Activated naive CD4-positive, alpha-beta T cell treated with anti-CD3 and anti-CD28 coated beads, Interleukin-2, amount 10 ng/mL, durations not matched to agents 7 days and 5 days (primary cell): ENCODE measurements around the gene BMPER.

Source experiments
- CTCF ChIA-PET: fragments of 350-600 bp; sonication (Branson Sonifier 250); formaldehyde crosslinking; loops from one replicate; lab custom pipeline; 2021; ENCODE audit warnings: antibody characterized with exemption; lab: Charles Lee
- DNase-seq: peaks from one replicate; pipeline ENCODE4 v3.0.0-alpha.2; 2020
- H3K27ac Mint-ChIP-seq: one replicate; pipeline ENCODE4 v1.8.0; 2021; ENCODE audit warnings: mild to moderate bottlenecking, moderate library complexity, mixed read lengths
- H3K27me3 Mint-ChIP-seq: one replicate; pipeline ENCODE4 v1.8.0; 2021; ENCODE audit warnings: mild to moderate bottlenecking, mixed read lengths
- H3K36me3 Mint-ChIP-seq: one replicate; pipeline ENCODE4 v1.8.0; 2021; ENCODE audit warnings: mixed read lengths
- H3K4me1 Mint-ChIP-seq: one replicate; pipeline ENCODE4 v1.8.0; 2021; ENCODE audit warnings: mixed read lengths
- H3K4me3 Mint-ChIP-seq: one replicate; pipeline ENCODE4 v1.8.0; 2021; ENCODE audit warnings: mild to moderate bottlenecking, moderate library complexity, mixed read lengths
- H3K9me3 Mint-ChIP-seq: one replicate; pipeline ENCODE4 v1.8.0; 2021; ENCODE audit warnings: mixed read lengths

The BMPER gene

DNA sequence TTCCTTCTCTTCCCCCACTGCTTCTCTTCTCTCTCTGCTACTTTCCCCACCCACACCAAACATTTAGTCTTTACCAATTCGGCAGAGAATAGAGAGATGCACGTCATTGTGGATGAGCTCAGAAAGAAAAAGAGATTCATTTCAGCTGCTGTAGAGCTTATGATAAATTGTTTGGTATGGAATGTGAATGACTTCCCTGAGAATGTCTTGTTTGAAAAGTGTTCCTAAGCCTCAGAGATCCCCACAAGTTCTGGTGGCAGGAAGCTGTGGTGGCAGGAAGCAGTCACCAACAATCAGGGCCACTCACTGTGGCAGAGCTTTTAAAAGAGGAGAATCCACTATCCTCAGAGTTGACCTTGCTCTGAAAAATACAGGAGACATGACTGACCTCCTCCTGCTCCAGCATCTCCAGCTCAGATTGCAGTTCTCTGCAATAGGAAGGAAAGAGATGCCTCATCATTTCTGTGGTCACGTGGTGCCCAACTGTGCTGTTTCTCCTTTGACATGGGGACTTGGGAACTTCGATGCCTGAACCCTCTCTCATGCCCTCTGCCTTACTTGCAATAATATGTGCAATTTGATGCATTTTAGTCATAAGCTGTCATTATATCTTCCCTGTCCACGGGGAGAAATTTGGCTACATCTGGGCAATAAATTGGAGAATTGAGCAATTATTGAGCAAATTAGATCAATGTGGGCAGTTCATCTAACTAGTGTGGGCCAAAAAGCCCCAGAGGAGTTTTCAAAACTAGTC is 76.5 kb downstream of the BMPER start:
- no peak for DNase-seq
- CTCF ChIA-PET = no interaction called here

DNA sequence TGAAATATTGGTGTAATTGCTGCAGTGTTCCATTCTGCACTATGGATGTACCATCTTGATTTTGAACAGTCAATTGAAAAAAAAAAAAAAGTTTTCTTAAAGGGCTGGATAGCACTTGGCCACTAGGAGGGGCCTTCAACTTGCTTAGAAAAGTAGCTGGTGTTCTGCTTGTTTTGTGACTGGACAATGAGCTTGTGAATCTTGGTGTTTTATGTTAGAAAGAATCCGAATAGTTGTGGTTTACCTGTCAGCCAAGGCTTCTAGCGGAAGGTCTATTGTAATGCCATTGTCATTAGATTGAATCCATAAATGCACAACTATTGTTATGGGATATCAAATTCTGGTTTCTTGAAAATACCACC is 77.1 kb downstream of the BMPER start:
- CTCF ChIA-PET = no interaction called here
- H3K27me3 Mint-ChIP-seq = no peaks in the 10 kb centered on the region
- DNase-seq = no peak
- H3K36me3 Mint-ChIP-seq = no peaks in the 10 kb centered on the region
- no peak overlapping the region for H3K4me3 Mint-ChIP-seq
- no peak overlapping the region for H3K27ac Mint-ChIP-seq
- H3K4me1 Mint-ChIP-seq = no peaks in the 10 kb centered on the region
- no peaks in the 10 kb centered on the region for H3K9me3 Mint-ChIP-seq

More for the DNA sequence above, 76.5 kb downstream of the BMPER start:
- Mint-ChIP-seq H3K9me3 (no peaks in the 10 kb centered on the region), H3K36me3 (no peaks in the 10 kb centered on the region), H3K4me3 (no peak overlapping the region), H3K27ac (no peak overlapping the region), H3K4me1 (no peaks in the 10 kb centered on the region), H3K27me3 (no peaks in the 10 kb centered on the region)

GRCh38 chr7:33986451-33986850 is 81.1 kb downstream of the BMPER start:
- no peak overlapping the region for H3K4me3 Mint-ChIP-seq
- DNase-seq = no peak
- H3K27me3 Mint-ChIP-seq = no peaks in the 10 kb centered on the region
- CTCF ChIA-PET = no interaction called here
- H3K9me3 Mint-ChIP-seq = peaks cover 4% of the 10 kb centered on the region
- H3K36me3 Mint-ChIP-seq = no peaks in the 10 kb centered on the region
- H3K4me1 Mint-ChIP-seq = no peaks in the 10 kb centered on the region
- no peak overlapping the region for H3K27ac Mint-ChIP-seq

DNA sequence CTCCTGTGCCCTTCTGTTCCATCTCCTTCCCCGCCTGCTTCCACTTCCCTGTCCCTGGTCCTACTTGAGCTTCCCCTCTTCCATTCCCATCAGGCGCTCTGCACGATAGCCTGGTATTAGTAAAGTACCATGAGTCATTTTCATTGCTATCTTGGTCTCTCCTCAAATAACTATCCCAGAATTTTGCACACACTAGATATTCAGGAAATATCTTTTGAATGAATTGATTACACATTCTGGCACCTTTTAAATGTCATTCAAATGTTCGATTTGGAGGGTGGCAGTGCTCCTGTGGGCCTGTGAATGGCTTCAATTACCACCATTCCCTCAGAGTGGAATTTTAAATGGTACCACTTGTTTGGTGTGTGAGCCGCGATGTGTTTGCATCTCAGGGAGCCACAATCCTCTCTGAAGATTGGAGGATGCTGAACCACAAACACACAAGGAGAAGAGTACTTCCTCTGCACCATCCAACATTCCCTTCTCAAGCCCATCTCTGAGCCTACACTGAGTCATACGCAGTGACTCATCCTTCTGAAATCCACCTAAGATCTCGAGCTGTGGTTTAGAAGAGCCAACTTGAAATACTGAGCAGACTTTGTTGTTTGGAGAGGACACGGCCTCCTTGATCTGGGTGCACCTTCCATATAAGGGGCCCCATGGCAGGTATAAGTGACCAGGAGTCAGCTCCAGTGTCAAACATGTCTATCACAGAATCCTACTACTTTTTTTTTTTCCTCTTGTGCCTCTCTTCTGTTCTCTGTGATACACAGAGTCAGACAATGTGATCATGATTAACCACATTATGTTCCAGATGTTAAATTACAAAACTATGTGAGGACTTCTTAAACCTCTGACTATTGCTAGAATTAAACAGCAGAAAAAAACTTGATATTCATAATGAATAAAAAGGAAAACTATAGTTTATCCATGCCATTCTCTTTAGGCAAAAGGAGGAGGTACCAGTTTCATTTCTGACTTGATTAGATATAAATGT is 81.9 kb downstream of the BMPER start:
- H3K27me3 Mint-ChIP-seq = no peaks in the 10 kb centered on the region
- no peak for DNase-seq

DNA sequence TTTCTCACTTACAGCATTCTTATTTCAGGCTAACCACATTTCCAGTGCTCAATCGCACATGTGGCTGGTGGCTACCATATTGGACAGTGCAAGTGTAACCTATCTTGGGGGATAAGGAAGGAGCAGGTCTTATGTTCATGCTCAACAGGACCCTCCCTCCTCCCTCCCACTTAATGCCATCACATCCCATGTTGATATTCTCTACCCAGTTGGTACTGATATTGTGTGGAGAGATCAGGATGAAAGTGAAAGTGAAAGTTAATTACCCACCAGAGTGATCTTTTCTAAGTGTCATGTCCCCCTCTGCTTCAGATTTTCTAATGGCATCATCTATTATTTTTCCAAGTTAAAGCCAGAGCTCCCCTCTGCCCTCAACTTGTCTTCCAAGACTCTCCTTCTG is 91.6 kb downstream of the BMPER start:
- peaks cover 9% of the 10 kb centered on the region for H3K9me3 Mint-ChIP-seq
- no peaks in the 10 kb centered on the region for H3K27me3 Mint-ChIP-seq
- H3K4me1 Mint-ChIP-seq = peaks cover 4% of the 10 kb centered on the region
- no peak overlapping the region for H3K4me3 Mint-ChIP-seq
- DNase-seq = no peak
- CTCF ChIA-PET = no interaction called here
- H3K27ac Mint-ChIP-seq = no peak overlapping the region
- no peaks in the 10 kb centered on the region for H3K36me3 Mint-ChIP-seq

More for the DNA sequence above, 81.9 kb downstream of the BMPER start:
- Mint-ChIP-seq H3K9me3 (peaks cover 4% of the 10 kb centered on the region), H3K27ac (no peak overlapping the region), H3K4me1 (no peaks in the 10 kb centered on the region), H3K4me3 (no peak overlapping the region), H3K36me3 (no peaks in the 10 kb centered on the region)
- CTCF ChIA-PET = interaction anchor here (0.6 kb wide), 1 partner anchor 42 kb away, joined by 4 read pairs; no protein-coding TSS in a partner anchor

- H3K27me3 Mint-ChIP-seq = no peaks in the 10 kb centered on the region
- no peaks in the 10 kb centered on the region for H3K36me3 Mint-ChIP-seq
- DNase-seq = no peak
- CTCF ChIA-PET = no interaction called here
- H3K9me3 Mint-ChIP-seq = peaks cover 9% of the 10 kb centered on the region
- no peak overlapping the region for H3K4me3 Mint-ChIP-seq
- no peak overlapping the region for H3K27ac Mint-ChIP-seq
- peaks cover 4% of the 10 kb centered on the region for H3K4me1 Mint-ChIP-seq
Measured at GRCh38 chr7:33998476-33998875, 93.1 kb downstream of the BMPER start.

- Mint-ChIP-seq H3K27ac (no peak overlapping the region), H3K9me3 (no peaks in the 10 kb centered on the region), H3K27me3 (no peaks in the 10 kb centered on the region), H3K36me3 (no peaks in the 10 kb centered on the region), H3K4me1 (no peaks in the 10 kb centered on the region), H3K4me3 (no peak overlapping the region)
- DNase-seq = no peak
- CTCF ChIA-PET = no interaction called here
Measured at GRCh38 chr7:34011017-34011695, 105.8 kb downstream of the BMPER start.

DNA sequence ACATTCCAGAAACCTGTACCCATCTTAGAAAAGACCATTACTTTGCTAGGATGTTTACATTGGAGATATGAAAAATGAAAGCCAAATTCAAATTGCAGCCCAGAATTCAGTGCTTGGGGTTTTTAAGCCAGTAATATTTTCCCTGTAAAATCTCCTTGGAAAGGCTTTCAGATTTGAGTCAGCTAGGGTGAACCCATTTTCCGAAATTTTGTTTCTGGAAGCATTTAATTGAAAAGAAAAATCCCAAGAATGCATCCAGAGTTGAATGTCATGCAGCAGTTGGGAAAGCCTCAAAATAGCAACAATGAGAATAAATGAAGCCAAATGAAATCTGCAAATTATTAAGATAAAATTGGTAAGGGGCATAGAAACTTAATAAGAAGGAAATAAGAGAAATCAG is 106.4 kb downstream of the BMPER start:
- H3K27me3 Mint-ChIP-seq = no peaks in the 10 kb centered on the region
- H3K4me3 Mint-ChIP-seq = no peak overlapping the region
- no peaks in the 10 kb centered on the region for H3K9me3 Mint-ChIP-seq
- no peak for DNase-seq
- CTCF ChIA-PET = no interaction called here
- H3K36me3 Mint-ChIP-seq = no peaks in the 10 kb centered on the region
- no peaks in the 10 kb centered on the region for H3K4me1 Mint-ChIP-seq
- no peak overlapping the region for H3K27ac Mint-ChIP-seq

DNA sequence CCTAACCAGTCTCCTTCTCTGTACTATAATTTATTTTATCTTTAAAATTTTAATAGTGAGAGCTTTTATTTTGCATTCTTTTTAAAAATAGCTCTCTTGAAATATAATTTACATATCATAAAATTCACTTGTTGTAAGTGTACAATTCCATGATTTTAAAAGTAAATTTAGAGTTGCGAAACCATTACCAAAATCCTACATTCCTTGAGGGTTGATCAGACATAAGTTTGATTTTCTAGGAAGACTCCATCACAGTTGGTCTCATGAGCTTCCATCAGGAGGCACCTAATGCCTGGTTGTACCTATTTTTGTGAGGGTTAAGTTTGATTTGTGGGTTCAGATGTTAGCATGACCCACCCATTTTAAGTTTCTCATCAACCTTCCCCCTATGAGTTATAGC is 108.1 kb downstream of the BMPER start:
- CTCF ChIA-PET = no interaction called here
- Mint-ChIP-seq H3K36me3 (no peaks in the 10 kb centered on the region), H3K4me3 (no peak overlapping the region), H3K27me3 (no peaks in the 10 kb centered on the region), H3K9me3 (no peaks in the 10 kb centered on the region), H3K27ac (no peak overlapping the region), H3K4me1 (no peaks in the 10 kb centered on the region)
- no peak for DNase-seq

GRCh38 chr7:34015651-34016050 is 110.3 kb downstream of the BMPER start:
- H3K9me3 Mint-ChIP-seq = no peaks in the 10 kb centered on the region
- CTCF ChIA-PET = no interaction called here
- H3K27me3 Mint-ChIP-seq = no peaks in the 10 kb centered on the region
- H3K4me1 Mint-ChIP-seq = no peaks in the 10 kb centered on the region
- H3K27ac Mint-ChIP-seq = no peak overlapping the region
- DNase-seq = no peak
- H3K4me3 Mint-ChIP-seq = no peak overlapping the region
- H3K36me3 Mint-ChIP-seq = no peaks in the 10 kb centered on the region

DNA sequence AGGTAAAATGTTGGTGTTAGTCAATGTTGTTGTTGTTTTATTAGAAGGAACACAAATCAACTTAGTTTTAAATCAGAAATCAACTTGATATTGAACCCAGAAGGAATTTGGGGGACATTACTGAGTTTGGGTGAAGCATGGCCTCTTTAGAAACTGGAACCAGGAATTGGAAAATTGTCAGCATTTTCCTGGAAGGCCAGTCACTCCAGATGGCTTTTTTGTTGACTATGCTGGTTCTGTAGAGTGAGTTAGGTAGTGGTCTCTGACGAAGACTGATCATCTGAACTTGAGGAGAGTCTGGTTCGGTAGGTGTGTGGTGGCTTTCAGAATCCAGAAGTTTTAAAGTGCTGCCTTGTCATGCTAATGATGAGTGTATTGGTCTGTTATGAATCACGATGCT is 111.5 kb downstream of the BMPER start:
- H3K4me3 Mint-ChIP-seq = no peak overlapping the region
- no peaks in the 10 kb centered on the region for H3K4me1 Mint-ChIP-seq
- CTCF ChIA-PET = no interaction called here
- DNase-seq = no peak
- H3K9me3 Mint-ChIP-seq = no peaks in the 10 kb centered on the region
- no peak overlapping the region for H3K27ac Mint-ChIP-seq
- no peaks in the 10 kb centered on the region for H3K27me3 Mint-ChIP-seq
- no peaks in the 10 kb centered on the region for H3K36me3 Mint-ChIP-seq

DNA sequence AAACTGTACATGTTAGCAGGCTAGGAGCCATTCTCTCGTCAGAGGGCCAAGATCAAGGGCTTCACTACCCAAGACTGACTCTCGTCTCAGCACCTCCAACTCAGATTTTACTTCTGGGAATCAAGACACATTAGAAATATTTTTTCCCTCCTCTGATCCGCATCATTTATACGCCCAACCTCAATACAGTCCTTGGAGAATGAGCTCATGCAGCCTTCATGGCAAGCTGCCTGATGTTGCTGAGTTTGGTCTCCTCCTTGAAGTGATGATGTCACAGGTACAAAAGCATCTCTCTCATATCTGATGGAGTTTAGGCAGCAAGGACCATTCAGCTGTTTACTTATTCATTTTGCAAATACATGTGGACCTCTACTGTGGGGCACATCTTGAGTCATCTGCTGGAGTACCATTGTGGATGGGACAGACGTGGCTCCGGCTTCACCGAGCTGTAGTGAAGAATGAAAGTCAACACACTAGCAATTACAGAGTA is 114.0 kb downstream of the BMPER start:
- no peaks in the 10 kb centered on the region for H3K27me3 Mint-ChIP-seq

DNA sequence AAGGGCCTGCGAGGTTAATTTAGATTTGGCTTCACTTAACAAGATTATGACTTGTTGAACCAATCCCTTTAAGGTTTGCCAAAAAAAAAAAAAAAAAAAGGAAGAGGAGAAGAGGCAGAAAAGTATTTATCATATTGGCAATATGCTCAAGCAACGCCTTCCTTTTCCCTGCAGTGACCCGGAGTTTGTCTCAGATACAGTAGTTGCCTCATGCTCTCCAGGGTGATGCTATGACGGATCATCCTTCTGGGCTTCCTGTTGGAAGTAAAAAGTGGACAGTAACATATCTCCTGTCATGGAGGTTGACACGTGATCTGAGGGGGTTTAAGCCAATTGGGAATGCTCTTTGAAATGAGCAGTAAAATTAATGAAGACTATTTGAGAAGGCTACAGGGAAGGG is 117.3 kb downstream of the BMPER start:
- no peaks in the 10 kb centered on the region for H3K9me3 Mint-ChIP-seq
- H3K36me3 Mint-ChIP-seq = no peaks in the 10 kb centered on the region
- H3K4me1 Mint-ChIP-seq = no peaks in the 10 kb centered on the region
- no peak overlapping the region for H3K4me3 Mint-ChIP-seq
- no peak overlapping the region for H3K27ac Mint-ChIP-seq
- H3K27me3 Mint-ChIP-seq = no peaks in the 10 kb centered on the region
- DNase-seq = no peak
- CTCF ChIA-PET = no interaction called here

More for the DNA sequence above, 114.0 kb downstream of the BMPER start:
- Mint-ChIP-seq H3K4me3 (no peak overlapping the region), H3K4me1 (no peaks in the 10 kb centered on the region), H3K36me3 (no peaks in the 10 kb centered on the region), H3K9me3 (no peaks in the 10 kb centered on the region), H3K27ac (no peak overlapping the region)
- DNase-seq = no peak
- CTCF ChIA-PET = no interaction called here

GRCh38 chr7:34025600-34025999 is 120.3 kb downstream of the BMPER start:
- no peaks in the 10 kb centered on the region for H3K36me3 Mint-ChIP-seq
- no peaks in the 10 kb centered on the region for H3K27me3 Mint-ChIP-seq
- H3K27ac Mint-ChIP-seq = no peak overlapping the region
- DNase-seq = no peak
- no peaks in the 10 kb centered on the region for H3K9me3 Mint-ChIP-seq
- H3K4me3 Mint-ChIP-seq = no peak overlapping the region
- no peaks in the 10 kb centered on the region for H3K4me1 Mint-ChIP-seq
- CTCF ChIA-PET = no interaction called here
